ENCODE measurements around the gene CUL9.

The CUL9 gene

DNA sequence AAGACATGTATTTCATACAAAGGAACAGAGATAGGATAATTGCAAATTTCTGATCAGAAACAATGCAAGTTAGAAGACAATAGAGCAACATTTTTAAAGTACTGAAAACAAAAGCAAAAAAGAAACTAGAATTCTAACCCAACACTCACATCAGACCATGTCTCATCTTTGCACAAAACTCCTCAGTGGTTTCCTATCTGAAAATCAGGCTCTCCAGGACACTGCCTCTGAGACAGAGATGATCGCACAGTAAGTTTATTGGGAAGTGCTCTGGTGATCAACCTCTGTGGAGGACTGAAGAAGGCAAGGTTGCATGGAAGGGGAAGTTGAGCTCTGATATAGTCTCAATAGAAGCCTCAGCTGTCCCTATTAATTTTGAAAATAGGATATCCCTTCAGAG lies 59.0 kb downstream of the CUL9 start:
- TF ChIP-seq, protein P1, sequence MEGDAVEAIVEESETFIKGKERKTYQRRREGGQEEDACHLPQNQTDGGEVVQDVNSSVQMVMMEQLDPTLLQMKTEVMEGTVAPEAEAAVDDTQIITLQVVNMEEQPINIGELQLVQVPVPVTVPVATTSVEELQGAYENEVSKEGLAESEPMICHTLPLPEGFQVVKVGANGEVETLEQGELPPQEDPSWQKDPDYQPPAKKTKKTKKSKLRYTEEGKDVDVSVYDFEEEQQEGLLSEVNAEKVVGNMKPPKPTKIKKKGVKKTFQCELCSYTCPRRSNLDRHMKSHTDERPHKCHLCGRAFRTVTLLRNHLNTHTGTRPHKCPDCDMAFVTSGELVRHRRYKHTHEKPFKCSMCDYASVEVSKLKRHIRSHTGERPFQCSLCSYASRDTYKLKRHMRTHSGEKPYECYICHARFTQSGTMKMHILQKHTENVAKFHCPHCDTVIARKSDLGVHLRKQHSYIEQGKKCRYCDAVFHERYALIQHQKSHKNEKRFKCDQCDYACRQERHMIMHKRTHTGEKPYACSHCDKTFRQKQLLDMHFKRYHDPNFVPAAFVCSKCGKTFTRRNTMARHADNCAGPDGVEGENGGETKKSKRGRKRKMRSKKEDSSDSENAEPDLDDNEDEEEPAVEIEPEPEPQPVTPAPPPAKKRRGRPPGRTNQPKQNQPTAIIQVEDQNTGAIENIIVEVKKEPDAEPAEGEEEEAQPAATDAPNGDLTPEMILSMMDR (IDR thresholded peaks at IDR 0.05) = no peak

DNA sequence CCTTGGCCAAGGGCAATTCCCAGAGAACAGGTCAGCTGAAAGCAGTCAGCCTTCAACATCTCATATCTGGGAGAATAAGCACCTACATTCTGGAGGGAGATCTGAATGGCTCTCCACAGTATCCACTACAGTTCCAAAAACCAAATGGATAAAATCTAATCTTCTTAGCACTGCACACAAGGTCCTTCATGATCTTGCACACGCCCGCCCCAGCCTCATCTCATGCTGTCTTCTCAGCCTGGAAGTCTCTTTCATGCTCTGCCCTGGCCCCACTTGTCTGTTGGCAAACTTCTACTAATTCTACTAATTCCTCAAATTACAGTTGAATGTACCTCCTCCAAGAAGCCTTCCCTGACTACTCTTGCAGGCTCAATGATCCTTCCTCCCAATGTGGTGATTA lies 59.5 kb downstream of the CUL9 start:
- TF ChIP-seq, protein P1 (IDR thresholded peaks at IDR 0.05) = no peak

DNA sequence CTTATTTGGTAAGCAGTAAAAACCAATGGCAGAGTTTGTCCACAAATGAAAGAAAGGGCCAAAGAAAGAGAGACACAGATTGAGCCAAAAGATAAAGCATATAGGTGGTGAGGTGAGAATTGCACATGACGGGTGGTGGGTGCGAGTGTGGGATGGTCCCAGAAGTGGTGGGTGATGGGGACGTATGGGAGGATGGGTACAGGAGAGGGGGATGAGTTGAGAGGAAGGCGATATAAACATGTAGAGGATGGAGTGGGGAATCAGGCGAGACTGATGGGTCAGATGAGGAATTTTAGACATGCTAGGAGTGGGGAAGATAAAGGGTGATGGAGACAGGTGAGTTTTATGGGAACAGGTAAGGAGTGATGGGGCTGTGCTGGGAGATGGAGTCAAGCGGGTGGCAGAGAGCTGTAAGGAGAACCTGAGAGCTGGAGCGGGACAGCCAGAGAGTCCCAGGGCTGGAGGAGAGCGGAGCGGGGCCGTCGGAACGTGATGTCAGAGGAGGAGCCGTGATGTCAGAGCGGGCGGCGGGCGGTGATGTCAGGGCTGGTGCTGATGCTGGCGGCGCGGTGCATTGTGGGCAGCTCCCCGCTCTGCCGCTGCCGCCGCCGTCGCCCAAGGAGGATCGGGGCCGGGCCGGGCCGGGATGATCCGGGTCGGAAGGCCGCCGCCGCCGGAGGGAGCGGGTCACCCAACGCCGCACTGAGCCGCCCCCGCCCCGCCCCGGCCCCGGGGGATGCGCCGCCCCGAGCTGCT lies 61.1 kb downstream of the CUL9 start, which contains the start of gene TTBK1:
Gene TTBK1 (plus strand): TSS at position 574 of the 756 bp plus-strand sequence. CDS start 3,180 bp downstream, outside the sequence.
- TF ChIP-seq, protein P1 (IDR thresholded peaks at IDR 0.05) = no peak

DNA sequence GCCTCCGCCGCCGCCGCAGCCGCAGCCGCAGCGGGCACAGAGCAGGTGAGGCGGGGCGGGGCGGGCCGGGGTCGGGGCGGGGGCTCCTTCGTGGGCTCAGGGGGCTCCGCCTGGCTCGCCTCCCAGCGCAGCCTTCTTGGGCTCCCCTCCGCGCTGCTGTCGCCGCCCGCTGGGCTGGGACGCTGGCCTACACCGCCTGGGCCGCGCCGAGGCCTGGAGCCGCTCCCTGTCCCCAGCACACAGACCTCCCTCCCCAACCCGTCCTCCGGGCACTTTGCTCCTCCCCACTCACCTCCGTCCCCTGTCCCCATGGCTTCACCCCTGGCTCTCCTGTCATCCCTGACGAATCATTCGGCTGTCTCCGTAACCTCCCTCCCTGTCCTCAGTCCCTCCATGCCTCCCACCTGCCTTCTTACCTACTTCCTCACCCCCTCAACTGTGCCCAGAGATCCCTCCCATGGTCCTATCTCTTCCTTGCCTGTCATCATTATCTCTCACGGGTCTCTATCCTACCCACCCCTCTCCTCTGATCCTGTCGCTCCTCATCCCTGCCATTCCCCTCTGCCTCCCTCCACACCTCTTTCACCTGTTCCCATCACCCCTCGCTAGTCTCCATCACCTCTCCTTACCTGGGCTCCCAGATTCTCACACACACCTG lies 61.8 kb downstream of the CUL9 start:
- TF ChIP-seq, protein P1 (IDR thresholded peaks at IDR 0.05) = no peak

DNA sequence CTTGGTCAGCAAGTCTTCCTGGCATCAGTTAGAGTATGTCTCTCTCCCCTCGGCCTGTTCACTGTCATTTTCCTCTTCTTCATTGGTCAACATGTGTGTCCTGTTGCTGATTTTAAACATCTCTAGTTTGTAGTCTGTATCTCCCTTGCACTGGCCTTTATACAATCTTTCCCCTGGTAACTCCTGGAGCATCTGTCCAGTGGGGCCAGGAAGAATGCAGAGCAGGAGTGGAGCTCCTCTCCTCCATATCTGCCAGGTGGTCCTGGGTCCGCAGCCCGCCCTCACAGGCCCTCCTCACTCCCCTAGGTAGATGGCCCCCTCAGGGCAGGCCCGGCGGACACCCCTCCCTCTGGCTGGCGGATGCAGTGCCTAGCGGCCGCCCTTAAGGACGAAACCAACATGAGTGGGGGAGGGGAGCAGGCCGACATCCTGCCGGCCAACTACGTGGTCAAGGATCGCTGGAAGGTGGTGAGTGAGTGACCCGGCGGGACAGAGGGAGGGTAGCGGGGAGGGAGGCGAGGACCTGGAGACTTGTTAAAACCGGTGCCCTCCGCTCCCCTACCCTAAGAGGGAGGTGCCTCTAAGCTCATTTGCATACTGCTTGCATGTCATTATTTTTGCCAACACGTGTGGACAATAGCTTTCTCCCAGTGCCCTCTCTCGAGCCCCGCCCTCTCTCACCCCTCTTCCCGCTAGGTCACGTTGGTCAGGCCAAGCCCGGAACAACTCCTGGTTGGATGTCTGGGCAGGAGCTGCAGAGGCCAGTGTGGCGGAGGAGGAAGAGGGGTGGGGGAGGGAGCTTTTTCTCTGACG lies 64.5 kb downstream of the CUL9 start:
- TF ChIP-seq, protein P1 (IDR thresholded peaks at IDR 0.05) = no peak

DNA sequence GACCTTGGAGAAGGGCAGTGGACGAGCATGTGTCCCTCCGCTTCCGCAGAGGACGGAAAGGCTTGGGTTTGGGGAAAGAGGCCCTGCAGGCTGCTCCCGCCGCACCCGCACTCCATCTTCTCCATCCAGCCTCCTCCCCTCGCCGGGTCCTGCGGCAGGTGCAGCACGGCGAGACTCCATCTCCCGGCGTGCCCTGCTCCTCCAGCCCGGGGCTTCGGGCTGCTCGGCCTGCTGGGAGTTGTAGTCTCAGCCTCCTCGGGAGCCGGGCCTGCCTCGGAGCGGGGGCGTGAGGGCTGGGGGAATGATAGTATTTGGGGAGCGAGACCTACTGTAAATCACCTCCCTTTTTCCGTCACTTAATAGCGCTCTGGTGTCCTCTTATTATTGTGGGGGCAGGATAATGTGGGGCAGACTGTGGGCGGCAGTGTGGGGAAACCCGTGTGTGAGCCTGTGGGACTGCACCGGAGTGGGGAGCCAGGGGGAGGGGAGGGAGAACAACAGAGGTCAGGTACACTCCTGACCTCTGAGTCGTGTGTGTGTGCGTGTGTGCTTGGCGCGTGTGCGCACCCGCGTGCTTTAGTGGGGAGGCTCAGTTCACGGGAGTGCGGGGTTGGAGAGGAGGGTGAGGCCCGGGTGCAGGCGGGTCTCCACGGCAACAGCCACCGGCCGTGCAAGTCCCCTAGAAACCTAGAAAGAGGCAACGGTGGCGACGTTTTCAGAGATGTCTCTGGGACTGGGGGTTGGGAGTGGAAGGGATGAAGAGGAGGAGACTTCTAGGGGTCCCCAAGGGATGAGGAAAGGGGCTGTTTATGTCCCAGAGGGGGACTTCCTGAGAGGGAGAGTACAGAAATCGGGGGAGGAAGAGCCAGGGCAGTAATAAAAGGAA lies 65.4 kb downstream of the CUL9 start:
- TF ChIP-seq, protein P1 (IDR thresholded peaks at IDR 0.05) = no peak

DNA sequence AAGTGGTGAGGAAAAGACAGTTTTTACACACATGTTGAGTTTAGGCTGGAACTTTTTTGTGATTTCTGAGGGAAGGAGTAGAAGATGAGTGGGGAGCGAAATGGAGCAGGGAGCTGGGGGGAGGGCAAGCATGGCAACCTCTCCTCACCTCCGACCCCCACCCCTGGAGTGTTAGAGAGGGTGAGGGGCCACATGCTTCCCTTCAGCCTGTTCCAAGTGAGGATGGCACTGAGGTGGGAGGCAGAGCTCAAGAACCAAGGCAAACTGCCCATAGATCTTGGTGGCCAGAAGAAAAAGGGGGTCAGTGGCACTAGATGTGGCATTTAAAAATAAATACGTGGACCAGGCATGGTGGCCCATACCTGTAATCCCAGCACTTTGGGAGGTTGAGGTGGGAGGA lies 66.1 kb downstream of the CUL9 start:
- TF ChIP-seq, protein P1 (IDR thresholded peaks at IDR 0.05) = no peak
